OCI-LY7 (cell line): Measurements from ENCODE around the gene SMIM29.

ENCODE experiments used
- EZH2phosphoT487 ChIP-seq: fragments of 200-600 bp; sonication (generic); IDR thresholded peaks from 2 replicates; pipeline ENCODE4 v1.6.1; 2018; ENCODE audit warnings: low read depth, borderline replicate concordance, mild to moderate bottlenecking, mixed run types, antibody characterized with exemption, low read length, moderate library complexity, mixed read lengths
- TF ChIP-seq, protein P1 (sequence below): fragments of 200-600 bp; sonication (generic); conservative IDR thresholded peaks from 2 replicates; pipeline ENCODE4 v1.5.1; 2014; ENCODE audit warnings: mild to moderate bottlenecking, antibody characterized with exemption, low read length, moderate library complexity, mixed read lengths

DNA sequence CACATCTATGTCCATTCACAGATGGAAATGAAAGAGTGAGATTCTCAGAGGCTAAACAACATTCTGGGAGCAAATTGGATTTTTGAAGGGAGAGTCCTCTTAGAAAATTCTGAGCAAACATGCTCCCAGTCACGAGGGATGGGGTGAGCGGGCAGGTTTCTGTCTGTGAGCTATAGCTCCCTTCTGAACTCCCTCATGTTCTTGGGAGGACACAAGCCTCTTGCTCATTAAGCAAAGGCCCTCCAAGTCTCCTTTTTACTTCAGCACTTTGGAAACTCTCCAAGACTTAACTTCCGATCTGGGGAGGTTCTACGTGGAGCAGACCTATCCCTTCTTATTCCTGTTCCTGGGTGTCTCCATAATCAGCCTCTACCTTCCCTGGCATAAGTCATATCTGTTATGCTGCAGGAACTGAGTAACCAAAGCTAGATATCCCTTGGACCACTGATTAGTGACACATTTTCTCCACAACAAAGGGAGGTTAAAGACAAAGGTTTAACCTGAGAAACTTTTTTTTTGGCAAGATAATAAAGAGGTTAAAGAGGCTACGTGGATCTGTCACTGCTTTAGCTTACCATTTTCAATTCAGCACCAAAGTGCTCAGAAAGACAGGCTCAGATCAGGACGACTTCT is 33.0 kb upstream of the SMIM29 start:
- TF ChIP-seq, protein P1, sequence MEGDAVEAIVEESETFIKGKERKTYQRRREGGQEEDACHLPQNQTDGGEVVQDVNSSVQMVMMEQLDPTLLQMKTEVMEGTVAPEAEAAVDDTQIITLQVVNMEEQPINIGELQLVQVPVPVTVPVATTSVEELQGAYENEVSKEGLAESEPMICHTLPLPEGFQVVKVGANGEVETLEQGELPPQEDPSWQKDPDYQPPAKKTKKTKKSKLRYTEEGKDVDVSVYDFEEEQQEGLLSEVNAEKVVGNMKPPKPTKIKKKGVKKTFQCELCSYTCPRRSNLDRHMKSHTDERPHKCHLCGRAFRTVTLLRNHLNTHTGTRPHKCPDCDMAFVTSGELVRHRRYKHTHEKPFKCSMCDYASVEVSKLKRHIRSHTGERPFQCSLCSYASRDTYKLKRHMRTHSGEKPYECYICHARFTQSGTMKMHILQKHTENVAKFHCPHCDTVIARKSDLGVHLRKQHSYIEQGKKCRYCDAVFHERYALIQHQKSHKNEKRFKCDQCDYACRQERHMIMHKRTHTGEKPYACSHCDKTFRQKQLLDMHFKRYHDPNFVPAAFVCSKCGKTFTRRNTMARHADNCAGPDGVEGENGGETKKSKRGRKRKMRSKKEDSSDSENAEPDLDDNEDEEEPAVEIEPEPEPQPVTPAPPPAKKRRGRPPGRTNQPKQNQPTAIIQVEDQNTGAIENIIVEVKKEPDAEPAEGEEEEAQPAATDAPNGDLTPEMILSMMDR, result no peak
- TF ChIP-seq EZH2phosphoT487, result no peak
